HG02588 (cell line): ENCODE results near the gene OPRM1.
A peak's percentile ranks its signal among the peaks of the same experiment; 100 is the strongest.
"Not testable (repeated sequence)": the region's sequence is repeated elsewhere in the genome, so short reads cannot be mapped to it uniquely, and the experiment has no call there.

Experiments
- ATAC-seq: cut with Tn5 transposase; IDR thresholded peaks from one replicate; pipeline ENCODE4 v1.9.1; 2021; ENCODE audit warnings: mild to moderate bottlenecking, moderate library complexity; ENCODE audit not compliant: unreplicated experiment

The OPRM1 gene

GRCh38 chr6:154236646-154237301, 197.7 kb downstream of the OPRM1 start:
- no peak for ATAC-seq

DNA sequence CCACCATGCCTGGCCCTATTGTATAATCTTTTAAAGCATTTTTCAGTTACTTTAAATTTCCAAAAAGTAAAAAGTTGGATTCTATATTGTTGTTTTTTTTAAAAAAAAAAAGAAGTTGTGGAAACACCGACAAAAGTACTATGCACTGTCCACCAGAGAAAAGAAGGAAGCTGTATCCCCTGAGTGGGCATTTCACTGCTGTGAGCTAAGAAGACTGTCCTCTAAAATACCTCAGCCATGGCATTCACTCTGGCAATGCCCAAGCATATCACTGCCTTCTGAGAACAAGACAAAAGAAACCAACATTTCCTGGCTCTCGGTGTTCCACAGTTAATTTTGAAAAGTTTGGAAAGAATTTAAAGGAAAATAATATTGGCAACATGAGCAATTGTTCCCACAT, 199.8 kb downstream of the OPRM1 start:
- ATAC-seq, result no peak

- ATAC-seq, result no peak
Measured at GRCh38 chr6:154239392-154239791, 200.4 kb downstream of the OPRM1 start.

DNA sequence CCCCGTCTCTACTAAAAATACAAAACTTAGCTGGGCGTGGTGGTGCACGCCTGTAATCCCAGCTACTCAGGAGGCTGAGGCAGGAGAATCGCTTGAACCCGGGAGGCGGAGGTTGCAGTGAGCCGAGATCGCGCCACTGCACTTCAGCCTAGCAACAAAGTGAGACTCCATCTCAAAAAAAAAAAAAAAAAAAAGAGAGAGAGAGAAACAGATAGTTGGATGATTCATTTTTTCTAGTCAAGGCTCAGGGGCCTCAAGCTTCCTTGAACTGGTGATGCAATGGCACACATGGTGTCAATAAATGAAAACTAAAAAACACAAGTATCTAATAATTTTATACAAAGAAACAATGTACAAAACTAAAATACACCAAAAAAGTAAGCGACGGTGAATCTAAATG, 202.0 kb downstream of the OPRM1 start:
- not testable (repeated sequence) for ATAC-seq

DNA sequence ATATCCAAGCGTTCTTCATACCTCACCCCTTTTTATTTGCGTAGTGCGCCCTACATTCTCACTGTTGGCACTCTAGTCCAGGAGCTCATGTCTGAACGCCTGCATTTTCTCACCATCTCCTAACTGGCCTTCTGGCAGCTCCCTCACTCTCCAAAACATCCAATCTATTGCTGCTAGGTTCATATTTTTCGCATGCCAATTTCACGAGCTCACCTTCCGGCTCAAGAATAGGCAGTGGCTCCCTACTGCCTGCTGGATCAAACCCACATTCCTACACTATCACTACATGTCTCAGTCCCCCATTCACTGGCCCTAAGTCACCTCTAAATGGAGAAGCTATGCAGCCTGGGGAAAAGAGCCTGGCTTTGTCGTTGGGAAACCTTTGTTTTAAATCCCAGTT, 202.5 kb downstream of the OPRM1 start:
- no peak for ATAC-seq

GRCh38 chr6:154242617-154243357, 203.7 kb downstream of the OPRM1 start:
- no peak for ATAC-seq

GRCh38 chr6:154243793-154244750, 205.0 kb downstream of the OPRM1 start:
- ATAC-seq, result no peak

DNA sequence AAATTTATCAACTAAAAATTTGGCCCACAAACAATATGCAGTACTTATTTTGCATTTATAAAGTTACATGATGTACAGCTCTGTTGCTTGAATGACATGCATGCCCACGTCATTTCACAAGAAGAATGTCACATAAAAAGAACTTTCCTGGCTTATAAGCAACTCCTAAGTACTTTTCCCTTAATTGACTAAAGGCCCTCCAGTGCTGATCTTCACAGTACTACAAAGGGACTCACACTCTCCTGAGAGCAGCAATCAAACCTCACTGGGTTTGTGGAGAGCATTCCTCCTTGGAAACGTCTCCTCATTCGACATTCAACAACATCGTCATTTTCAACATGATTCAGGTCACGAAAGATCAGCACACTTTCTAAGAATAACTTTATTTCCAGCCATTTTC, 206.5 kb downstream of the OPRM1 start:
- ATAC-seq, result no peak

GRCh38 chr6:154246723-154247118, 207.7 kb downstream of the OPRM1 start:
- ATAC-seq, result no peak

GRCh38 chr6:154247119-154247861, 208.2 kb downstream of the OPRM1 start:
- peak; percentile 32 for ATAC-seq

DNA sequence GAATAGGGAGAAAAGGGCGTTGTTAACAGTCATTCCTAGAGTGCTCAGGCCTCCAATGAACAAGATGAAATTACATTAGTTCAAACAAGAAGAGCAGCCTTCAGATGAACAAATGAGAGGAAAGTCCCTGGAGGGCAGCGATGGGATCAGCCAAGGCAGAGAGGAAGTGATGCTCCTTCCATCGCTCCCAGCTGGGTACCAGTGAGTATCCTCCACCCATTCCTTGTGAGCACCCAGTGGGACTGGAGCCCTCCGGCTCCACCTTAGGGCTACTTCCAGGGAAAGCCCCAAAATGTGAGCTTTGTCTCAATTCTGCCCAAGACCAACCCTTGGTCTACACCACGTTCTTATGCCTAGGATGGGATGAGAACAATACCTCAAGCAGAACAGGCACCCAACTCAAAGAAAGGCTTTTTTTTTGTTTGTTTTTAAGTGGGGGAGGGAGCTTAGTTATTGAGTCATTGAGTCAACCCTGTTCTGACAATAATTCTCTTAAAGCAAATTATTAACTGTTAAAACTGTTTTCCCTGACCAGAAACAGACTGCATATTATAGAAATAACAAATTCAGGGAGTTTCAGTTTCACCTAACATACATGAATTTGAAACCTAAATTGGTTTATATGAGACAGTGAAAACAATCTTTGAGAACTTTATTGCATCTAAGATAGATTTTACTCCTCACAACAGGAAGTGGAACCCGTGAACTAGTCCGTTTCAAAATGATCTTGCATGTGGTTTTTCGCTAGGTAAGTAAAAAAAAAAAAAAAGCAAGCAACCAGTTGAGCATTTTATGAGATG, 210.7 kb downstream of the OPRM1 start:
- peak; percentile 63 for ATAC-seq

GRCh38 chr6:154251116-154251515, 212.1 kb downstream of the OPRM1 start:
- no peak for ATAC-seq

DNA sequence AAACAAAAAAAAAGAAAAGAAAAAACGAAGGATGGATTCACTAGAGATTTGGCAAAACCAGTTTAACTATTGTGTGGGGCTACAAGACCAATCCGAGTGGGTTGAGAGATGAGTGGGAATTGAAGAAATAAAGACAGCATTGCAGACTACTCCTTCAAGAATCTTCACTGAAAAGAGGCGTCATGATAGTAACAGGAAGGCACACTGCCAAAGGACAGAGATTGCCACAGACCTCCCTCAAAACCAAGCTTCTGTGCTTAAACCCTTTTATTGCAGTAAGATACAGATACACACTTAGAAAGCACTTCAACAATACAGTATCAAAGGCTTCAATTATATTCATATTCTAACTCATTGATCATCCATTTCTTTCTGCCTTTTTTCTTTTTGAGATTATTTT, 213.6 kb downstream of the OPRM1 start:
- ATAC-seq, result no peak

GRCh38 chr6:154257067-154257466, 218.0 kb downstream of the OPRM1 start:
- ATAC-seq, result no peak

GRCh38 chr6:154258064-154258757, 219.2 kb downstream of the OPRM1 start:
- peak; percentile 82 for ATAC-seq

GRCh38 chr6:154261688-154262397, 222.8 kb downstream of the OPRM1 start:
- no peak for ATAC-seq

GRCh38 chr6:154266560-154267099, 227.6 kb downstream of the OPRM1 start:
- ATAC-seq, result no peak

- no peak for ATAC-seq
Measured at GRCh38 chr6:154267508-154268106, 228.6 kb downstream of the OPRM1 start.
